Caco-2 (cell line): ENCODE measurements around the gene TOMT. TPM values are rescaled to one million over a fixed set of nuclear protein-coding genes. Genes with fewer than 3 reads are reported as not detected.

Experiments
- BruUV-seq: library from RNA; stranded (reverse); fragments of 400-500 nt; replicated peaks from 2 replicates; lab custom pipeline; 2021; lab: Mats Ljungman, UMichigan
- CTCF ChIA-PET: fragments of 300-600 bp; sonication (Branson Sonifier 250); formaldehyde crosslinking; loops from one replicate; lab custom pipeline; 2022; ENCODE audit warnings: antibody characterized with exemption; lab: Charles Lee
- POLR2A ChIA-PET: fragments of 300-600 bp; sonication (Branson Sonifier 250); formaldehyde crosslinking; loops from one replicate; lab custom pipeline; 2022; ENCODE audit warnings: antibody characterized with exemption; lab: Charles Lee
- DNase-seq, 2 experiments: peaks; one replicate each; pipeline versions ENCODE4 v3.0.0 to v3.0.0-alpha.2; 2020 to 2022
- H3K27me3 ChIP-seq: replicated peaks from 2 replicates; pipeline ENCODE4 v1.6.0; 2011; ENCODE audit warnings: low read length; ENCODE audit not compliant: control insufficient read depth, insufficient read depth
- H3K36me3 ChIP-seq: 2 replicates; pipeline ENCODE4 v1.5.1; 2011; ENCODE audit warnings: low read length; ENCODE audit not compliant: control insufficient read depth, insufficient read depth
- H3K4me1 ChIP-seq: fragments of 250-450 bp; sonication (Bioruptor Pico); 2 replicates; pipeline ENCODE4 v1.5.1; 2020; ENCODE audit warnings: mild to moderate bottlenecking
- H3K4me3 ChIP-seq: 2 replicates; pipeline ENCODE4 v1.5.1; 2011; ENCODE audit warnings: low read depth, mild to moderate bottlenecking, control low read depth, low read length
- H3K9me3 ChIP-seq: fragments of 250-450 bp; sonication (Bioruptor Pico); 2 replicates; pipeline ENCODE4 v1.5.1; 2020; ENCODE audit warnings: mild to moderate bottlenecking, moderate library complexity
- H3K27ac Mint-ChIP-seq: one replicate; pipeline ENCODE4 v1.8.0; 2022; ENCODE audit warnings: mixed read lengths; ENCODE audit not compliant: unreplicated experiment
- H3K27me3 Mint-ChIP-seq: one replicate; pipeline ENCODE4 v1.8.0; 2022; ENCODE audit warnings: mixed read lengths; ENCODE audit not compliant: insufficient read depth, unreplicated experiment
- H3K36me3 Mint-ChIP-seq: one replicate; pipeline ENCODE4 v1.8.0; 2022; ENCODE audit warnings: mild to moderate bottlenecking, mixed read lengths; ENCODE audit not compliant: insufficient read depth, unreplicated experiment
- H3K4me1 Mint-ChIP-seq: one replicate; pipeline ENCODE4 v1.8.0; 2022; ENCODE audit warnings: low read depth, mixed read lengths; ENCODE audit not compliant: unreplicated experiment
- H3K4me3 Mint-ChIP-seq: one replicate; pipeline ENCODE4 v1.8.0; 2022; ENCODE audit warnings: mild to moderate bottlenecking, moderate library complexity, mixed read lengths; ENCODE audit not compliant: unreplicated experiment
- H3K9me3 Mint-ChIP-seq: one replicate; pipeline ENCODE4 v1.8.0; 2022; ENCODE audit warnings: mixed read lengths; ENCODE audit not compliant: unreplicated experiment
- CTCF ChIP-seq, 2 experiments: fragments of 200-600 bp in 1 of 2; IDR thresholded peaks; 1 replicate in 1 of 2; 2 replicates in 1 of 2; pipeline versions ENCODE4 v1.5.1 to v1.8.0; 2011 to 2022; ENCODE audit warnings: antibody characterized with exemption in 1 of 2, control low read depth in 1 of 2, inconsistent platforms in 1 of 2, low read depth in 1 of 2, low read length in 1 of 2, mild to moderate bottlenecking in 1 of 2, moderate library complexity in 1 of 2; ENCODE audit not compliant: insufficient read depth in 1 of 2, severe bottlenecking in 1 of 2, unreplicated experiment in 1 of 2
- intact Hi-C: fragments of 100-400 bp; cut with micrococcal nuclease; formaldehyde crosslinking; loops from one replicate; pipeline ENCODE4 v1.10.0; 2022; ENCODE audit not compliant: unreplicated experiment
- total RNA-seq: library from RNA; stranded (reverse); gene quantifications from 2 replicates; pipeline ENCODE4 v1.2.3, GENCODE V29; 2022

The TOMT gene
- total RNA-seq, 1 experiment from 2014 or later, result not detected

GRCh38 chr11:72088076-72088808, 17.5 kb upstream of the TOMT start:
- POLR2A ChIA-PET, result no interaction called here

GRCh38 chr11:72091292-72091691, 14.4 kb upstream of the TOMT start:
- H3K36me3 Mint-ChIP-seq, result peaks cover 9% of the 10 kb centered on the region
- Histone ChIP-seq H3K27me3 (no peaks in the 10 kb centered on the region), H3K36me3 (peaks cover 1% of the 10 kb centered on the region; the same call in 1 of the 2 replicates), H3K4me3 (no peak overlapping the region), H3K9me3 (no peaks in the 10 kb centered on the region), H3K4me1 (peaks cover 6% of the 10 kb centered on the region)
- CTCF ChIA-PET, result interaction anchor here (0.6 to 7.4 kb wide), 32 partner anchors 9 to 343 kb away, joined by 3 to 158 read pairs (median 4); partner anchors contain the start of genes ANAPC15, CLPB and RNF121
- BruUV-seq, result no TSS peak
- peak; percentile 88 to 91 for DNase-seq
- H3K27ac Mint-ChIP-seq, result no peak overlapping the region
- H3K27me3 Mint-ChIP-seq, result no peaks in the 10 kb centered on the region
- intact Hi-C loops, result loop anchor here (1.0 to 5.0 kb wide), 4 partner anchors 11 to 321 kb away; partner anchors contain the start of genes LRRC51 and NUMA1
- POLR2A ChIA-PET, result interaction anchor here (1.0 to 1.9 kb wide), 2 partner anchors 21 to 66 kb away, joined by 7 to 13 read pairs; partner anchors contain the start of gene ANAPC15
- no peak overlapping the region for H3K4me3 Mint-ChIP-seq
- H3K9me3 Mint-ChIP-seq, result no peaks in the 10 kb centered on the region
- H3K4me1 Mint-ChIP-seq, result peaks cover 14% of the 10 kb centered on the region
- TF ChIP-seq CTCF (IDR thresholded peaks at IDR 0.05; ENCODE audit: insufficient read depth in 1 of 2, low read depth in 1 of 2, low read length in 1 of 2, severe bottlenecking in 1 of 2, unreplicated experiment in 1 of 2), result peak; percentile 97 to 99

More at GRCh38 chr11:72088076-72088808, 17.5 kb upstream of the TOMT start:
- H3K36me3 Mint-ChIP-seq, result no peaks in the 10 kb centered on the region
- Histone ChIP-seq H3K9me3 (no peaks in the 10 kb centered on the region), H3K36me3 (no peaks in the 10 kb centered on the region; the same call in 1 of the 2 replicates), H3K27me3 (no peaks in the 10 kb centered on the region), H3K4me3 (no peak overlapping the region), H3K4me1 (peaks cover 6% of the 10 kb centered on the region)
- CTCF ChIA-PET, result interaction anchor here (0.5 to 4.7 kb wide), 2 partner anchors 63 to 396 kb away, joined by 5 to 43 read pairs; no protein-coding TSS in a partner anchor
- DNase-seq, result no peak
- no peak overlapping the region for H3K4me3 Mint-ChIP-seq
- intact Hi-C loops, result no loop called here
- H3K27ac Mint-ChIP-seq, result no peak overlapping the region
- H3K9me3 Mint-ChIP-seq, result no peaks in the 10 kb centered on the region
- no TSS peak for BruUV-seq
- no peaks in the 10 kb centered on the region for H3K27me3 Mint-ChIP-seq
- peaks cover 14% of the 10 kb centered on the region for H3K4me1 Mint-ChIP-seq
- TF ChIP-seq CTCF (IDR thresholded peaks at IDR 0.05; ENCODE audit: insufficient read depth in 1 of 2, low read depth in 1 of 2, low read length in 1 of 2, severe bottlenecking in 1 of 2, unreplicated experiment in 1 of 2), result no peak

GRCh38 chr11:72098741-72099140, 7.0 kb upstream of the TOMT start:
- Mint-ChIP-seq H3K4me3 (no peak overlapping the region), H3K27ac (no peak overlapping the region), H3K4me1 (peaks cover 19% of the 10 kb centered on the region), H3K9me3 (no peaks in the 10 kb centered on the region), H3K27me3 (no peaks in the 10 kb centered on the region), H3K36me3 (peaks cover 61% of the 10 kb centered on the region)
- intact Hi-C loops, result no loop called here
- Histone ChIP-seq H3K4me3 (no peak overlapping the region), H3K36me3 (peaks cover 11% of the 10 kb centered on the region), H3K27me3 (no peaks in the 10 kb centered on the region), H3K4me1 (peaks cover 11% of the 10 kb centered on the region), H3K9me3 (no peaks in the 10 kb centered on the region)
- ChIA-PET CTCF (interaction anchor here (2.5 kb wide), 1 partner anchor 74 kb away, joined by 7 read pairs; no protein-coding TSS in a partner anchor), POLR2A (interaction anchor here (0.9 kb wide), 1 partner anchor 13 kb away, joined by 4 read pairs; no protein-coding TSS in a partner anchor)
- TF ChIP-seq CTCF (IDR thresholded peaks at IDR 0.05; ENCODE audit: insufficient read depth in 1 of 2, low read depth in 1 of 2, low read length in 1 of 2, severe bottlenecking in 1 of 2, unreplicated experiment in 1 of 2), result no peak
- BruUV-seq, result no TSS peak
- no peak for DNase-seq
